Bone marrow (tissue), 2 donors: ENCODE results near the gene KRTAP12-1.
"Not testable (repeated sequence)": the region's sequence is repeated elsewhere in the genome, so short reads cannot be mapped to it uniquely, and the experiment has no call there.

ENCODE experiments used
- DNase-seq, 2 donors: peaks; one replicate each; lab custom pipeline; 2025; lab: John Stamatoyannopoulos, UW

KRTAP12-1 gene

DNA sequence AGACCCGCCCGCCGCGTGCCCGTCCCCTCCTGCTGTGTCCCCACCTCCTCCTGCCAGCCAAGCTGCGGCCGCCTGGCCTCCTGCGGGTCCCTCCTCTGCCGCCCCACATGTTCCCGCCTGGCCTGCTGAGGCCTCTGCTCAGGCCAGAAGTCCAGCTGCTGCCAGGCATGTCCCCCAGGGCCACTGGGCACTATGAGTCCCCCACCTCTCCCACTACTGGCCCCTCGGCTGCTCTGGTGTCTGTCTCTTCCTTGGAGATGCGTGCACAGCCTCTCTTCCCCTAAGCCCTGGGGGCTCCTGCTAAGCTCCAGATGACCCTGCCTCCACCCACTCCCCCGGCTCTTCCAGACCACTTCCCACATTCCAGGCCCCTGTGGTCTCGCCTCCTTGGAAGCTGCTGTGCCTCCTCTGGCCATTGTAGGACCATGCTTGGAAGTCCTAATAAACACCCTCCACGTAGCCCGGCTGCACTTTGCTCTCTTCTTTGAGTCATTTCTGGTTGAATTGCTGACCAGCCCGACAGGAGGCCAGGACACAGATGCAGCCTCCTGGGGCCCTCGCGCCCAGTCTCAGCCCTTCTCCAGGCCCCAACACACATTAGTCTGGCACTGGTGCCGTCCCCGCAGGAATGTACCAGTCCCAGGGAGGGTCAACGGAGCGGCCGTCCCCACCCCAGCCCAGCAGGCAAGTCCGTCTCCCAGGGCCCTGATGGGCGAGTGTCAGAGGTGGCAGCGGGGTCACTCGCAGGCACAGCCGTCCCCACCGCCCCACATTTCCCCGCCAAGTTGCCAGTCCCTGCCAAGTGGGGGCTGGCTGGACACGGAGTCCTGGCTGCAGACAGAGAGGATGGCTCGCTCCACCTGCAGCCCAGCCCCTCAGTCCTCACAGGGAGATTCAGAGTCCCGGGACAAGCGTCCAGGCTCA lies 16.1 kb upstream of the KRTAP12-1 start:
- no peak for DNase-seq

DNA sequence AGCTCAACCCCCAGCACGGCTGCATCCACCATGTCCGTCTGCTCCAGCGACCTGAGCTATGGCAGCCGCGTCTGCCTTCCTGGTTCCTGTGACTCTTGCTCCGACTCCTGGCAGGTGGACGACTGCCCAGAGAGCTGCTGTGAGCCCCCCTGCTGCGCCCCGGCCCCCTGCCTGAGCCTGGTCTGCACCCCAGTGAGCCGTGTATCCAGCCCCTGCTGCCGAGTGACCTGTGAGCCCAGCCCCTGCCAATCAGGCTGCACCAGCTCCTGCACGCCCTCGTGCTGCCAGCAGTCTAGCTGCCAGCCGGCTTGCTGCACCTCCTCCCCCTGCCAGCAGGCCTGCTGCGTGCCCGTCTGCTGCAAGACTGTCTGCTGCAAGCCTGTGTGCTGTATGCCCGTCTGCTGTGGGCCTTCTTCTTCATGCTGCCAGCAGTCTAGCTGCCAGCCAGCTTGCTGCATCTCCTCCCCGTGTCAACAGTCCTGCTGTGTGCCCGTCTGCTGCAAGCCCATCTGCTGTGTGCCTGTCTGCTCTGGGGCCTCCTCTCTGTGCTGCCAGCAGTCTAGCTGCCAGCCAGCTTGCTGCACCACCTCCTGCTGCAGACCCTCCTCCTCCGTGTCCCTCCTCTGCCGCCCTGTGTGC lies 15.3 kb upstream of the KRTAP12-1 start, which contains the start of gene KRTAP10-12:
TSS of gene KRTAP10-12 (plus strand) at position 1 of the 639 bp plus-strand sequence. CDS start at position 31, 30 bp downstream.
- DNase-seq = not testable (repeated sequence)

DNA sequence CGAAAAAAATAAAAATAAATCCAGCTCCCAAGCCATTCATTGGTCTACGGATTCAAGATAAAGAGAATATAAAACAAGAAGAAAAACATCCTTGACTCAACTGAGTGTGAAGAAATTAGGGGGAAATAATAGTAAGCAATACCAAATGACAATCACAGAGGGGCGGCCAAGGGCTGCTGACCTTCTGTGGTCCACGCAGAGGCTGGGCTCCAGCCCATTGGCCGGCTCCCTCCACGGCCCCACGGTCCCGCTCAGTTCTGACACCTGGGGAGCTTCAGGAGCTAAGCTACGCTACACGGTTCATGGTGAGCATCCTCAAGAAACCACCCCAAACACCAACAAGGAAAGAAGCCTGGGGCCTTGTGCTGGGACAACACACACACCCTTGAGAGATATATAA lies 14.6 kb upstream of the KRTAP12-1 start:
- DNase-seq = no peak

DNA sequence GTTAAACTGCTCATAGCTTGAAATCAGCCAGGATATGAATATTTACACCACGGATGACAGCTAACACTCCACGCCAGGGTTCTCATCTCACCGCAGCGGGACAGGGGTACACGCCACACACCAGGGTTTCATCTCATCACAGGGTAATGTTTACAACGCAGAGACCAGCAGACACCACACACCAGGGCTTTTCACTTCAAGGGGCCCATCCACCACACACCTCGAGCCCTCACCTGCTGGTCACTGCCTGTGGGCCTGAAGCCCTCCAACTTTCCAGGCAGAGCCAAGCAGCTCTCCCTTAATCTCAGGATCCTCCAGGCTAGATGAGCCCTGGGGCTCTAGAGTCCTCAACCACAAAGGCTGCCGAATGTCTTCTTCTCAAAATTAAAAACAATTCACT lies 13.7 kb upstream of the KRTAP12-1 start:
- no peak for DNase-seq

DNA sequence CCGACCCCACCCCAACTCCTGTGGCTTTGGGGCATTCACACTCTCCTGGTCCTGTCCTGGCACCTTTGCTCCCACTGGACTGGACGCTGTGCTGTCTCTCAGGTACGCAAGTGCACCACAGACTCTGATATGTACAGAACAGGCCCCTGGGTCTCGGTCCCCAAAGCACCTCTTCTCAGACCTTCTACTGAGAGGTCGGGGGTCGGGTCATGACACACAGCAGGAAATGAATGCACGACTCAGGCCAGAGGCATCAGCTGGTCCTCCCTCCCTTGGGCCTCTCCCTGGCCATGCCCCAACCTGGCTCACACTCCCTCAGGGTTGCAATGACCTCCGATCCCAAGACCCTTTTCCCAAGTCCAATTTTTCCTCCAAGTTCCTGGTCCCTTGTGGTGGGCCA lies 13.2 kb upstream of the KRTAP12-1 start:
- no peak for DNase-seq

DNA sequence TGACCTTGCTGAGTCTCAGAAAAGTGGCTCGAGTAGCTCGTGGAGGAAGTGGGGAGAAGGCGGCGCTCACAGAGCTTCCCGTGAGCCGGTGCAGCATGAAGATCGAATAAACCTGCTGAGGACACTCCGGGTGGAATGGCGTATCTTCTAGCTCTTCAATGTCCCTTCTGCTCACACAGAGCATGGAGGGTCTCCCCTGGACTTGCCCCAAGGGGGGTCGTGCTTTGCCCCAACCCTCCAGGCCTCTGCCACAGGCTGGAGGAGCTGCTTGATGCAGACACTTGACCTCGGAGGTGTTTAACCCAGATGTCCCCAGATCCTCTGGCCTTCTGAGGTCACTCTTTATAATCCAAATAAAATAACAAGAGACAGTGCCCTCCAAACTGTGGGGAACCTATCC lies 12.8 kb upstream of the KRTAP12-1 start:
- DNase-seq = no peak

DNA sequence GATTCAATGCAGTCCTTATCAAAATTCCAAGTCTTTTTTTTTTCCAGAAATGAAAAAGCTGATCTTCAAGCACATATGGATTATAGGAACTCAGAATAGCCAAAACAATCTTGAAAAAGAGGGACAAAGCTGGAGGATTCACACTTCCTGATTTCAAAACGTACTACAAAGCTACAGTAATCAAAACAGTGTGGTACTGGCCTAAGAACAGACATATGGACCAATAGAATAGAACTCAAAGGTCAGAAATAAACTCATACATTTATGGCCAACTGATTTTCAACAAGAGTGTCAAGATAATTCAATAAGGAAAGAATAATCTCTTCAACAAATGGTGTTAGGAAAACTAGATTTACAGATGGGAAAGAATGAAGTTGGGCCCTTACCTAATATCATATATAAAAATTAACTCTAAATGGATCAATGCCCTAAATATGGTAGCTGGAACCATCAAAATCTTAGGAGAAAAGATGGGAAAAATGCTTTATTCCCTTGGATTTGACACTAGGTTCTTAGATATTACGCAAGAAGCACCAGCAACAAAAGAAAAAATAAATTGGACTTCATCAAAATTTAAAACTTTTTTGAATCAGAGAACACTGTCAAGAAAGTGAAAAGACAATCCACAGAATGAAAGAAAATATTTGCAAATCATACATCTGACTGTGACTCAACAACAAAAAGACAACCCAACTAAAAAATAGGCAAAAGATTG lies 11.0 kb upstream of the KRTAP12-1 start:
- DNase-seq = no peak

DNA sequence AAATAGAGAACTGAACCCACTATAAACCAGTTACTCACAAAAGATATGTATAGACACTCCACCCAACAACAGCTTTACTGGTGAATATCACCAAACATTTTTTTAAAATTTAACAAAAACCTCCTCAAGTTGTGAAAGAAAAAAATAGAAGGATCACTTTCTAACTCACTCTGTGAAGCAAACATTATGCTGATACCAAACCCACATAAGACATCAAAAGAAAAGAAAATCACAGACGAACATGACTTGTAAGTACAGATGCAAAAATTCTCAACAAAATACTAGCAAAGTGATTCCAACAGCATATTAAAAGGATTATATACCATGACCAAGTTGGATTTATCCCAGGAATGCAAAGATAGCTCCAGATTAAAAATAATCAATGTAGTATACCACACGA lies 9.7 kb upstream of the KRTAP12-1 start:
- no peak for DNase-seq

DNA sequence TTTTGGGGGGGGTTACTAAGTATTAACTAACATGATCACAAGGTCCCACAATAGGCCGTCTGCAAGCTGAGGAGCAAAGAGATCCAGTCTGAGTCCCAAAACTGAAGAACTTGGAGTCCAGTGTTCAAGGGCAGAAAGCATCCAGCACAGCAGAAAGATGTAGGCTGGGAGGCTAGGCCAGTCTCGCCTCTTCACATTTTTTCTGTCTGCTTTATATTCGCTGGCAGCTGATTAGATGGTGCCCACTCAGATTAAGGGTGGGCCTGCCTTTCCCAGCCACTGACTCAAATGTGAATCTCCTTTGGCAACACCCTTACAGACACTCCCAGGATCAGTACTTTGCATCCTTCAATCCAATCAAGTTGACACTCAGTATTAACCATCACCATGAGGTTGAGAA lies 7.8 kb upstream of the KRTAP12-1 start:
- not testable (repeated sequence) for DNase-seq

DNA sequence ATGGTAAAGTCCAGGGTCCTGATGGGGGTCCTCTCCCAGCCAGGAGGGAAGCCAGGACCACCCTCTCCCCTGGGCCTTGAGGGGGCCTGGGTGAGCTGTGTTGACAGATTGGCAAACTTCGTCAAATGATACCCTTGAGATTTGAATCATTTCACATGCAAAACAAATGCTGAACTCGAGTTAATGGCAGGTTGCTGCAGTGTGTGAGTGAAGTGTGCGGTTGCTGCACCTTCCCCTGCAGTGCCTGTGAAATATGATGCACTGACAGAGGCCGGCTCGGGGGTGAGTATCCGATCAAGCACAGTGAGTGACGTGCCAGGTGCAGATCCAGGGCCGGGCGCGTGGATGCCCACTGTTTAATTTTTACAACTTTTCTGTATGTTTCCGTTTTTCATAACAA lies 5.7 kb upstream of the KRTAP12-1 start:
- DNase-seq = no peak

DNA sequence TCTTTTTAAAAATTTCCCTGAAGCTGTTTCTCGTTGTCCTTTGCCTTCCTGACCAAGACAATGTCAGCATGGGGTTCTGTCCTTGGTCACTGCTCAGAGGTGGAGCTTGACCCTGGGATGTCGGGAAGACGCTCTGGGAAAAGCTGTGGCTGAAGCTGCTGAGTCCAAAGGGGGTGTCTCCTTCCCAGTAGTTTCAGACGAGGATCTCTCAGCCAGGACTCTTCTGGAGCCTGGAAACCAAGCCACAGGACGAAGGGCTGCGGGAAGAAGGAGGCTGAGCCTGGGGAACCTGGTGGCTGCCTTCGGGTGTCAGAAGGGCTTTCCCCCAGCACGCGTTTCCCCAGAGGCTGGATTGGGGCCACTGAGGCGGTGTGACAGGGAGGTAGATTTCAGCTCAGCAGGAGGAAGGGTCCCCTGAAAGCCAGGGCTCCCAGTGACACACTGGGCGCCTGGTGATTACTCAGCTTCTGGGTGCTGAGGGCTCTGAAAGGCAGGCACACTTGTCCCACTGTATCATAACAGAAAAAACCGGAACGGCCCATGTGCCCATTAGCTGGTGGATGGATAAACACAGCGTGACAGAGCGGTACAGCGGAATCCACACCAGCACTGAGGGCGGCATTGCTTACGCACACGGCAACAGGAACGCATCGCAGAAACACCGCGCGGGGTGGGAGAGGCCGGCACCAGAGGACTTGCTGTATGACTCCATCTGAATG lies 5.0 kb upstream of the KRTAP12-1 start:
- DNase-seq = no peak

DNA sequence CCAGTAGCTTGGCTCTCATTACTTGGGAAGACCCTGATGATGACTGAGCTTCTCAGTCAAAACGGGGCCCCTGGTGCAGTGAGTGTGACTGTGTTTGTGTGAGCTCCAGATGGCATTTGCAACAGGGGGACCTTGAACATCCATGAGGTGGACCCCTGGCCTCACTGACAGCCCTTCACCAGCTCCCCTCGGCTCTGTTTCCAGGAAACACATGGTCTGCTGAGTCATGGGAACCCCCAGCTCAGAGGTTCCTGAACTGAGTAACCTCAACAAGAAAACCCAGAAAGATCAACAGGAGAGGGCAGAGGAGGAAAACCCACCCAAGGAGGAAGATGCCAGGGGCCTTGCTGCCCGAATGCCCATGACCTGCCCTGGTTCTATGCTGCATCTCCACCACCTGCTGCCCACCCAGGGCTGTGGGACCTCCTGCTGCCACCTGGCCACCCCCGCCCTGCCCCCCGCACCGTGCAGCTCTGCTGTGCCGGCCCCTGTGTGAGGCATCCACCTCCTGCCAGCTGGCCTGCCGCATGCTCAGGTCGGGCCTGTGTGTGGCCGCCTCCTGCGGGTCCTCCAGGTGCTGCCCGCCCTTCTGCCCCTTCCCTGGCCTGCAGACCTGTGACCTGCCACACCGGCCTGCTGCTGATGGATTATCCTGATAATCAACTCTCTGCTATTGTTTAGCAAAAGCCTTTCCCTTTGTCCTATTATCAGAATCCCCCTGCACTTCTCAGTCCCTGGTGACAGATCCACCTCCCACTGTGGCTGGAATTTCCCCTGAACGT lies 4.2 kb upstream of the KRTAP12-1 start:
- DNase-seq = peak in 1 of 2 donors; percentile 10

DNA sequence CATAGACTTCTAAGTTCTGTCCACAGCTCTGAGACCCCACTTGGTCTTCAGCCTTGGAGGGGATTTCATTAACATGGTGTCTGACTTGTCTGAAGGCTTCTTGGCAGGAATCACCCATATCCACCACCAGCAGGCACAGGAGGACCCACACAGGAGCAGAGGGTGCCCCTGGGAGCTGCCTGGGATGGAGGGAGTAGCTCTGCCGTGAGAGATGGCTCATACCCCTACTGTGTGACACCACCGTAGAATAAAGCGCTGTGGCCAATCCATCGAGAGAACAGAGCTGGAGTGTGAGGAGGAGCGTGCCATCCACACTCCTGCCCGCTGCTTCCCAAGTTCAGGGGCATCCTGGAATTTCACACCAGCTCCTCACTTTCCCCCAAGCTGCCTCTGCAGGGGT lies 3.1 kb upstream of the KRTAP12-1 start:
- DNase-seq = not testable (repeated sequence)

DNA sequence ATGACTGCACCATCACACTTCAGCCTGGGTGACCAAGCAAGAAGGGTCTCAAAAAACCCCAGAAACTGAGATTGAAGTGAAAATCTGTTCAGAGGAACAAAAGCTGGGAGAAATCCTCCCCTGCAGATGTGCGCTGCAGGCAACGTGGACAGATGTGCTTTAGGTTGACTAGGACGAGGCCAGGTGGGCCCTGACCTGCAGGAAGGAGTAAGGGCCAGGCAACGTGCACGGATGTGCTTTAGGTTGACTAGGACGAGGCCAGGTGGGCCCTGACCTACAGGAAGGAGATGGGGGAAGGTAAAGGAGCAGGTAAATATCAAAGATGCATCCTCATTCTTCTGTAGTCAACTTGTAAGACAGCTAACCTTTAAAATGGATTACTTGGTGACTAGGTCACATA lies 2.5 kb upstream of the KRTAP12-1 start:
- DNase-seq = no peak

DNA sequence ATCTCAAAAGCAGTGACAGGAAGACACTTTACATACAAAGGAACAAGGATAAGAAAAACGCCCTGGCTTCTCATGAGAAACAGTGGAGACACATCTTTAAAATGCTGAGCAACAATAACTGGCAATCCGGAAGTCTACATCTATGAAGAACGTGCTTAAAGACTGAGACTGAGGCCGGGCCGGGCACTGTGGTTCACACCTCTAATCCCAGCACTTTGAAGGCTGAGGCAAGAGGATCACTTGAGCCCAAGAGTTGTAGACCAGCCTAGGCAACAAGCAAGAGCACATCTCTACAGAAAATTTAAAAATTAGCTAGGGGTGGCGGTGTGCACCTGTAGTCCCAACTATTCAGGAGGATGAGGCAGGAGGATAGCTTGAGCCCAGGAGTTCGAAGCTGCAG lies 2.1 kb upstream of the KRTAP12-1 start:
- no peak for DNase-seq

DNA sequence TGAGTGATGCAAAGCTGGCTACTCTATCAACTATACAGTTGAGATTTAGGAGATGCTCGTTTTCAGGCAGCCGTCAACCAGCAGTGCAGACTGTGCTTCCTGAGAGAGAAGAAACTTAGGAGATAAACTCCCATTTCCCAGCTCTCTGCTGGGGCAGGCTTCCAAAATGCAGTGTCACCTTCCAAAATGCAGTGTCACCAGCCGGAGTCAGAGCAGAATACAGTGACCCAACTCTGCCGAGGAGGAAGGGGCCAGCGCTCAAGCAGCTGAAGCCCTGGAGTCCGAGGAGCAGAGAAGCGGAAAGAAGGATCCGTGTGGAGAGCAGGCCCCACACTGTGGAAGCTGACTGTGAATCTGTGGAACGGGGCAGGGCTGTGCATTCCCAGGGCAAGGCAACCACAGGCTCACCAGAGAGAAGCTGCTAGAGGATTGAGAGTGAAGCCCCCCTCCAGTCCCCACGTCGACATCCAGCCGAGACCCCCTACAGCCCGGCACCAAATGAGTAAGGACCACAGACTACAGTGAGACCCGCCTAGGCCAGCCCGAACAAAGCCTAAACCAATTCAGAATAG lies 703 bp upstream of the KRTAP12-1 start:
- DNase-seq = no peak

DNA sequence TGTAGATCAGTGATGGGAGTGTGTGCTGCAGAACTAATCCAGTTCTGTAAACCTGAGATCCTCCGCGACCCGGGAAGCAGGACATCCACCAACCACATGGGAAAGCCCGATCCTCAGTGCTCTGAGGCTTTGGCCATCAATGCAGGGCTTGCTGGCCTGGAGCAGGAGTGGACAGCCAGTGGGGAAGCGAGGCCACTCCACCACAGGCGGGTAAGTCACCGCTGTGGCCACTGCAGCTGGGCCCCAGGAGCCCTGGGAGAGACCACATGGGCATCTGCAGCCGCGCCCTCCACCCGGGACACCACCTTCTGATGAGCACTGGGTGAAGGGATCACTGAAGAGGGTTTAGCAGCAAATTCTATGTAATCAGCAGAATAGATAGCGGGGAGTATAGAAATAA lies 811 bp downstream of the KRTAP12-1 start:
- DNase-seq = no peak

DNA sequence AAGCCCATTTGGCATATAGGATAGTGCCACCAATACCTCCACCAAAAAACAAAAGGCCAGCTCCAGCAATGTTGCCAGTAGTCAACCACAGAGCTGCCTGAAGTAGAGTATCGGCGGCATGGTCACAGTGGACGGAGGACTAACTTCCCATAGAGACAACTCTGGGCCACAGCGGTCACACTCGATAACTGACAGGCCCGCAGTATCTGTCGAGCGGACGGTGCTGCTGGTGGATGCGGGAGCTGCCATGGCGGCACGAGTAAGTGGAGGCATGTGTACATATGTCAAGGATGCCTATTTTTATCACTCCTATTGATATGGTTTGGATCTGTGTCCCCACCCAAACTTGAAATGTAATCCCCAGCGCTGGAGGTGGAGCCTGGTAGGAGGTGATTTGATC lies 4.1 kb downstream of the KRTAP12-1 start:
- no peak for DNase-seq

DNA sequence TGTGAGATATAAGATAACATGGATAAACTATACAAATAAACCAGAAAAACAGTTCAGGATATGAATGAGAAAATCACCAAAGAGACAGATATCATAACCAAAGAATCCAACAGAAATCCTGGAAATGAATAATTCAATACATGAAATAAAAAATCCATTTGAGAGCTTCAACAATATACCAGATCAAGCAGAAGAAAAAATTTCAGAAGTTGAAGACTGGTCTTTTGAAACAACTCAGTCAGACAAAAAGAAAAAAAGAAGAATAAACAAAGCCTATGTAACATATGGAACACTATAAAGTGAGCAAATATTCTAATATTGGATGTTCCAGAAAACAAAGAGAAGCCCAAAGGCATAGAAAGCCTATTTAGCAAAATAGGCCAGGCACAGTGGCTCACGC lies 10.1 kb downstream of the KRTAP12-1 start:
- no peak for DNase-seq

DNA sequence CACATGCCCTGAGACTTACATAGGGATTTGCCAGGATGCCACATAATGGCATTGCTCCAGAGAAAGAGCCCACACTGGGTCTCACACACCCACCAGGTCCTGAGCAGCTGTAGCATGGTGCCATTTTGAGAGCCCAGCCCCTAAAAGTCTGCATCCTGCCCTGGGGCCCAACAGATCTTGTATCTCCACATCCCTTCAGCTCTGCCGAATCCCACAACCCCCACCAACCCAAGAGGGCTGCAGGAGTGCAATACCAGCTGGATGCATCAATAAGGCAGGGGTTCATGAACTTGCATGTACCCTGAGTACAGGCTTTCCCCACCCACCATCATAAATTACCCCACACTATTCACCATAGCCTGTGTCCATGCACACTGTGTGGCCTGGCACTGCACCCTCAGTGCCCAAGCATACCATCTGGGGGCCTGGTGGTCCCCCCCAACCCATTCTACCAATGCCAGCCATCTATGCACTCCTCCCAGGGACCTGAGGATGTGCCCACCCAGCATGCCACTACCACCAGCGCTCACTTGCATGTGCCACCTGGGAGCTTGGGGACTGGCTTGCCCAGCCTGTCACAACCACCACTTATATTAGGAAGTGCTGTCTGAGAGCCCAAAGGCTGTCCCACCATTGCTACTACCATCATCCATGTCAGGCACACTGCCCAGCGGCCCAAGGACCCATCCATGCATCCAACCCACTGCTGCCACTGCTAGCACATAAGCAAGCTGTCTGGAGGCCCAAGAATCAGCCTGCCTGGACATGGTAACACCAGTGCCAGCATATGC lies 11.1 kb downstream of the KRTAP12-1 start:
- DNase-seq = no peak
